ENCODE results near the gene TEC. TPM values are rescaled to one million over a fixed set of nuclear protein-coding genes. Genes with fewer than 3 reads are reported as not detected.

Gene TEC
- total and polyA plus RNA-seq, 2 donors from 2014 or later = 1.1 to 5.9 TPM

DNA sequence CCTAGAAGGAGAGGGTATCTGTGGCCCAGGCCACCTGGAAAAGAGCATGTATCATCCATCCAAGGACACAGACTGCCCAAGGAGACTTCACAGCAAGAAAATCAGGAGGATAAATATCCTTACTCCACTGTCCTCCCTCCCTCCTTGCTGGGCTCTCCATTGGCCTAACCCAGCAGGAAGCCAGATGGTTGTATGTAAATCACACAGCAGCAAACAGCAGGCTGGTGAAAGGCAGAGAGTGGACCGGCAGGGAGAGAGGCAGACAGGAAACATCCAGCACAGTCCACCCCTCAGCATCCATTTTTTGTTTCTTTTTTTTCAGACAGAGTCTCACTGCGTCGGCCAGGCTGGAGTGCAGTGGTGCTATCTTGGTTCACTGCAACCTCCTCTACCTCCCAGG, 153.1 kb downstream of the TEC start:
- no peaks in the 10 kb centered on the region for H3K36me3 ChIP-seq (ENCODE audit: control insufficient read depth in 2 of 3, insufficient read depth in 3 of 3, low read length in 3 of 3)
- no peak overlapping the region for H3K27ac ChIP-seq (ENCODE audit: low read depth in 2 of 2, low read length in 2 of 2)
- FAIRE-seq = no peak
- intact Hi-C loops (cut with DNase I) = no loop called here
- DNase-seq = no peak
- H3K9me3 ChIP-seq (ENCODE audit: control insufficient read depth in 2 of 3, insufficient read depth in 1 of 3, low read length in 3 of 3) = no peaks in the 10 kb centered on the region
- H3K9ac ChIP-seq (ENCODE audit: low read length in 3 of 3) = no peak overlapping the region
- no peak overlapping the region for H3K4me3 ChIP-seq (ENCODE audit: low read length in 3 of 3)
- no peak for TF ChIP-seq CTCF (IDR thresholded peaks at IDR 0.05; ENCODE audit: borderline replicate concordance, extremely low read depth, insufficient read depth)
- H3K27me3 ChIP-seq (ENCODE audit: control insufficient read depth, insufficient read depth, low read length) = no peaks in the 10 kb centered on the region
- peaks cover 0 to 4% (median 0%) of the 10 kb centered on the region in 3 donors for H3K4me1 ChIP-seq (ENCODE audit: control insufficient read depth in 2 of 3, insufficient read depth in 2 of 3, low read depth in 1 of 3, low read length in 3 of 3)

GRCh38 chr4:48114412-48114811, 155.2 kb downstream of the TEC start:
- Histone ChIP-seq H3K4me3 (ENCODE audit: low read length in 3 of 3) (no peak overlapping the region), H3K9ac (ENCODE audit: low read length in 3 of 3) (no peak overlapping the region), H3K27me3 (ENCODE audit: control insufficient read depth, insufficient read depth, low read length) (no peaks in the 10 kb centered on the region), H3K36me3 (ENCODE audit: control insufficient read depth in 2 of 3, insufficient read depth in 3 of 3, low read length in 3 of 3) (no peaks in the 10 kb centered on the region), H3K4me1 (ENCODE audit: control insufficient read depth in 2 of 3, insufficient read depth in 2 of 3, low read depth in 1 of 3, low read length in 3 of 3) (peaks cover 0 to 4% (median 0%) of the 10 kb centered on the region in 3 donors), H3K9me3 (ENCODE audit: control insufficient read depth in 2 of 3, insufficient read depth in 1 of 3, low read length in 3 of 3) (no peaks in the 10 kb centered on the region), H3K27ac (ENCODE audit: low read depth in 2 of 2, low read length in 2 of 2) (no peak overlapping the region)
- intact Hi-C loops (cut with DNase I) = no loop called here
- FAIRE-seq (no peak), DNase-seq (no peak)
- no peak for TF ChIP-seq CTCF (IDR thresholded peaks at IDR 0.05; ENCODE audit: borderline replicate concordance, extremely low read depth, insufficient read depth)

DNA sequence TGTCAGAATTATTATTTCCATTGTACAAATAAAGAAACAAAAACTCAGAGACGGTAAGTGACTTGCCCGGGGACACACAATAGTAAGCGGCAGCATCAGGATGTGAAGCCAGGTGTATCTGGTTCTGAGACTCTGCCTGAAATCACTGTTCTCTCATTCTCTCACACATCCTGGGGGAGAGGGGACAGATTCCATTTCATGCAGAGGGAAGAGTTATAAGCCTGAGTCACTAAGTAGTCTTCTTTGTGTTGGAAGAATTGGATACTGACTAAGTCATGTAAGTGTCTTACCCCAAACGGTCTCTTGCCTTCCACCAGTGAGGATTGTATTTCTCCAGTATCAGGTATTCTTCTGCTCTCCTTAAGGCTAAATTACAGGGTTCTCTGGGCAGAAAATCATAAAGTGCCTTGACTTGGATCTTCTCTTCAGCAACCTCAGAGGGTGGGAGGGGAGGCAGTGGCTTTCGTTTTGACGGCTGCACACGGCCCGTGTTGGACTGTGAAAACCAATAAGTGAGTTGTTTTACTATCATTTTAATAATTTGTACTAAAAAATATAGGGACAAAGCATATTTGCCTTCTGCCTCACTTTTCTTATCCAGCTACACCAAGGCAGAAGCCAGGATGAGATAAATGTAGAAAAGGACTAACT, 157.5 kb downstream of the TEC start:
- DNase-seq (peak in 2 of 5 donors; percentile 18 to 30), FAIRE-seq (no peak)
- no peak overlapping the region for H3K27ac ChIP-seq (ENCODE audit: low read depth in 2 of 2, low read length in 2 of 2)
- intact Hi-C loops (cut with DNase I) = no loop called here
- TF ChIP-seq CTCF (IDR thresholded peaks at IDR 0.05; ENCODE audit: borderline replicate concordance, extremely low read depth, insufficient read depth) = no peak
- H3K27me3 ChIP-seq (ENCODE audit: control insufficient read depth, insufficient read depth, low read length) = no peaks in the 10 kb centered on the region
- no peak overlapping the region for H3K4me3 ChIP-seq (ENCODE audit: low read length in 3 of 3)
- no peak overlapping the region for H3K9ac ChIP-seq (ENCODE audit: low read length in 3 of 3)
- H3K9me3 ChIP-seq (ENCODE audit: control insufficient read depth in 2 of 3, insufficient read depth in 1 of 3, low read length in 3 of 3) = no peaks in the 10 kb centered on the region
- H3K4me1 ChIP-seq (ENCODE audit: control insufficient read depth in 2 of 3, insufficient read depth in 2 of 3, low read depth in 1 of 3, low read length in 3 of 3) = no peaks in the 10 kb centered on the region
- H3K36me3 ChIP-seq (ENCODE audit: control insufficient read depth in 2 of 3, insufficient read depth in 3 of 3, low read length in 3 of 3) = no peaks in the 10 kb centered on the region
